ENCODE results near the gene IGF2BP3. TPM values are rescaled to one million over a fixed set of nuclear protein-coding genes. Genes with fewer than 3 reads are reported as not detected.

The IGF2BP3 gene
- total RNA-seq, 2 donors from 2014 or later: 0.24 to 1.2 TPM

GRCh38 chr7:23422384-23422783 is 47.9 kb downstream of the IGF2BP3 start:
- no peak overlapping the region for H3K9ac ChIP-seq (ENCODE audit: low read depth in 2 of 2, low read length in 2 of 2)
- DNase-seq: no peak
- H3K27ac ChIP-seq: no peak overlapping the region
- no peaks in the 10 kb centered on the region for H3K9me3 ChIP-seq
- no peak for TF ChIP-seq CTCF (IDR thresholded peaks at IDR 0.05)
- intact Hi-C loops (cut with DNase I): no loop called here
- no peaks in the 10 kb centered on the region for H3K27me3 ChIP-seq
- H3K36me3 ChIP-seq: no peaks in the 10 kb centered on the region
- no peaks in the 10 kb centered on the region for H3K4me1 ChIP-seq
- H3K4me3 ChIP-seq: no peak overlapping the region

- intact Hi-C loops (cut with DNase I): no loop called here
- no peaks in the 10 kb centered on the region for H3K36me3 ChIP-seq
- no peak for TF ChIP-seq CTCF (IDR thresholded peaks at IDR 0.05)
- no peaks in the 10 kb centered on the region for H3K27me3 ChIP-seq
- H3K9me3 ChIP-seq: no peaks in the 10 kb centered on the region
- H3K27ac ChIP-seq: no peak overlapping the region
- no peaks in the 10 kb centered on the region for H3K4me1 ChIP-seq
- no peak for DNase-seq
- H3K9ac ChIP-seq (ENCODE audit: low read depth in 2 of 2, low read length in 2 of 2): no peak overlapping the region
- no peak overlapping the region for H3K4me3 ChIP-seq
Measured at GRCh38 chr7:23419845-23420244, 50.4 kb downstream of the IGF2BP3 start.

- no peak overlapping the region for H3K9ac ChIP-seq (ENCODE audit: low read depth in 2 of 2, low read length in 2 of 2)
- TF ChIP-seq CTCF (IDR thresholded peaks at IDR 0.05): no peak
- no peak overlapping the region for H3K4me3 ChIP-seq
- DNase-seq: no peak
- H3K4me1 ChIP-seq: no peaks in the 10 kb centered on the region
- no peaks in the 10 kb centered on the region for H3K27me3 ChIP-seq
- H3K36me3 ChIP-seq: no peaks in the 10 kb centered on the region
- H3K9me3 ChIP-seq: no peaks in the 10 kb centered on the region
- intact Hi-C loops (cut with DNase I): no loop called here
- no peak overlapping the region for H3K27ac ChIP-seq
Measured at GRCh38 chr7:23419160-23419559, 51.1 kb downstream of the IGF2BP3 start.

- TF ChIP-seq CTCF (IDR thresholded peaks at IDR 0.05): no peak
- Histone ChIP-seq H3K4me1 (no peaks in the 10 kb centered on the region), H3K36me3 (no peaks in the 10 kb centered on the region), H3K27ac (no peak overlapping the region), H3K9ac (ENCODE audit: low read depth in 2 of 2, low read length in 2 of 2) (no peak overlapping the region), H3K27me3 (no peaks in the 10 kb centered on the region), H3K9me3 (no peaks in the 10 kb centered on the region), H3K4me3 (no peak overlapping the region)
- intact Hi-C loops (cut with DNase I): no loop called here
- DNase-seq: no peak
Measured at GRCh38 chr7:23418046-23418445, 52.2 kb downstream of the IGF2BP3 start.

GRCh38 chr7:23415198-23415597 is 55.1 kb downstream of the IGF2BP3 start:
- Histone ChIP-seq H3K4me1 (no peaks in the 10 kb centered on the region), H3K9ac (ENCODE audit: low read depth in 2 of 2, low read length in 2 of 2) (no peak overlapping the region), H3K4me3 (no peak overlapping the region), H3K27ac (no peak overlapping the region), H3K36me3 (no peaks in the 10 kb centered on the region), H3K27me3 (no peaks in the 10 kb centered on the region), H3K9me3 (no peaks in the 10 kb centered on the region)
- no peak for TF ChIP-seq CTCF (IDR thresholded peaks at IDR 0.05)
- intact Hi-C loops (cut with DNase I): no loop called here
- no peak for DNase-seq
